GM18909 (cell line): ENCODE data around the gene SLIT3.

ENCODE experiments used
- ATAC-seq: cut with Tn5 transposase; IDR thresholded peaks from one replicate; pipeline ENCODE4 v1.9.1; 2021; ENCODE audit warnings: mild to moderate bottlenecking; ENCODE audit not compliant: unreplicated experiment, poor library complexity

The SLIT3 gene

GRCh38 chr5:169272111-169272510 is 28.8 kb downstream of the SLIT3 start:
- no peak for ATAC-seq

- no peak for ATAC-seq
Measured at GRCh38 chr5:169270827-169271226, 30.1 kb downstream of the SLIT3 start.

GRCh38 chr5:169268019-169268418 is 32.9 kb downstream of the SLIT3 start:
- ATAC-seq, result no peak

- ATAC-seq, result no peak
Measured at GRCh38 chr5:169265888-169266287, 35.1 kb downstream of the SLIT3 start.

- ATAC-seq, result no peak
Measured at GRCh38 chr5:169263591-169263990, 37.3 kb downstream of the SLIT3 start.

GRCh38 chr5:169260896-169261569 is 39.9 kb downstream of the SLIT3 start:
- ATAC-seq, result no peak

- ATAC-seq, result no peak
Measured at GRCh38 chr5:169258372-169259000, 42.5 kb downstream of the SLIT3 start.

- ATAC-seq, result no peak
Measured at GRCh38 chr5:169256191-169256590, 44.7 kb downstream of the SLIT3 start.

- no peak for ATAC-seq
Measured at GRCh38 chr5:169253071-169253470, 47.9 kb downstream of the SLIT3 start.

GRCh38 chr5:169251333-169252084 is 49.4 kb downstream of the SLIT3 start:
- no peak for ATAC-seq

- ATAC-seq, result no peak
Measured at GRCh38 chr5:169250887-169251286, 50.1 kb downstream of the SLIT3 start.

GRCh38 chr5:169248996-169249395 is 51.9 kb downstream of the SLIT3 start:
- ATAC-seq, result no peak

GRCh38 chr5:169248550-169248949 is 52.4 kb downstream of the SLIT3 start:
- no peak for ATAC-seq

GRCh38 chr5:169244812-169245211 is 56.1 kb downstream of the SLIT3 start:
- ATAC-seq, result no peak

- ATAC-seq, result no peak
Measured at GRCh38 chr5:169243651-169244422, 57.1 kb downstream of the SLIT3 start.

- no peak for ATAC-seq
Measured at GRCh38 chr5:169242849-169243186, 58.1 kb downstream of the SLIT3 start.

GRCh38 chr5:169242175-169242848 is 58.6 kb downstream of the SLIT3 start:
- ATAC-seq, result no peak

GRCh38 chr5:169229342-169229892 is 71.5 kb downstream of the SLIT3 start:
- no peak for ATAC-seq

GRCh38 chr5:169226895-169227294 is 74.0 kb downstream of the SLIT3 start:
- no peak for ATAC-seq

- no peak for ATAC-seq
Measured at GRCh38 chr5:169225830-169226356, 75.0 kb downstream of the SLIT3 start.
